ENCODE results near the gene ACAA2.
"Not testable (repeated sequence)": the region's sequence is repeated elsewhere in the genome, so short reads cannot be mapped to it uniquely, and the experiment has no call there.

Gene ACAA2

GRCh38 chr18:49811151-49811938 is 2.0 kb downstream of the ACAA2 start:
- DNase-seq = no peak

GRCh38 chr18:49808553-49809191 is 4.7 kb downstream of the ACAA2 start:
- DNase-seq = not testable (repeated sequence)

- no peak for DNase-seq
Measured at GRCh38 chr18:49804096-49804495, 9.2 kb downstream of the ACAA2 start.

GRCh38 chr18:49802623-49803022 is 10.7 kb downstream of the ACAA2 start:
- DNase-seq = no peak

- not testable (repeated sequence) for DNase-seq
Measured at GRCh38 chr18:49800491-49800890, 12.8 kb downstream of the ACAA2 start.

GRCh38 chr18:49799806-49800205 is 13.5 kb downstream of the ACAA2 start:
- not testable (repeated sequence) for DNase-seq

GRCh38 chr18:49798001-49798400 is 15.3 kb downstream of the ACAA2 start:
- DNase-seq = no peak

GRCh38 chr18:49795612-49796552 is 17.5 kb downstream of the ACAA2 start:
- no peak for DNase-seq

- no peak for DNase-seq
Measured at GRCh38 chr18:49794743-49795142, 18.6 kb downstream of the ACAA2 start.

- not testable (repeated sequence) for DNase-seq
Measured at GRCh38 chr18:49789560-49790134, 23.7 kb downstream of the ACAA2 start.

- DNase-seq = no peak
Measured at GRCh38 chr18:49788327-49788898, 24.9 kb downstream of the ACAA2 start.

- no peak for DNase-seq
Measured at GRCh38 chr18:49786019-49786720, 27.2 kb downstream of the ACAA2 start.

- DNase-seq = no peak
Measured at GRCh38 chr18:49784427-49785185, 28.7 kb downstream of the ACAA2 start.

GRCh38 chr18:49783631-49784030 is 29.7 kb downstream of the ACAA2 start:
- not testable (repeated sequence) for DNase-seq

- no peak for DNase-seq
Measured at GRCh38 chr18:49778826-49779465, 34.4 kb downstream of the ACAA2 start.

GRCh38 chr18:49769047-49769728 is 44.1 kb downstream of the ACAA2 start:
- DNase-seq = no peak

- no peak for DNase-seq
Measured at GRCh38 chr18:49768051-49768391, 45.3 kb downstream of the ACAA2 start.

- DNase-seq = no peak
Measured at GRCh38 chr18:49767111-49768050, 46.0 kb downstream of the ACAA2 start.

- no peak for DNase-seq
Measured at GRCh38 chr18:49766646-49767045, 46.7 kb downstream of the ACAA2 start.
